H1 (cell line): Measurements from ENCODE around the gene TGM3.

Source experiments
- CHD2 ChIP-seq: IDR thresholded peaks from 2 replicates; pipeline ENCODE4 v1.6.1; 2012; ENCODE audit warnings: low read length, improper control_type of control experiment
- EP300 ChIP-seq, 2 experiments: IDR thresholded peaks; 1 replicate in 1 of 2; 2 replicates in 1 of 2; pipeline ENCODE4 v1.6.1; 2011 to 2012; ENCODE audit warnings: low read depth in 2 of 2, low read length in 2 of 2, mild to moderate bottlenecking in 2 of 2, borderline replicate concordance in 1 of 2, inconsistent platforms in 1 of 2, moderate library complexity in 1 of 2
- EZH2 ChIP-seq: fragments of 200-600 bp; sonication (generic); IDR thresholded peaks from 2 replicates; pipeline ENCODE4 v1.7.1; 2012; ENCODE audit warnings: low read depth, mild to moderate bottlenecking, moderate library complexity, low read length, inconsistent platforms; ENCODE audit not compliant: severe bottlenecking
- HDAC2 ChIP-seq, 2 experiments: fragments of 300-600 bp in 1 of 2; sonication (generic) in 1 of 2; IDR thresholded peaks; 2 replicates each; pipeline ENCODE4 v1.6.1; 2011 to 2012; ENCODE audit warnings: low read depth in 2 of 2, low read length in 2 of 2, mild to moderate bottlenecking in 2 of 2, moderate library complexity in 2 of 2, borderline replicate concordance in 1 of 2, inconsistent platforms in 1 of 2
- KDM5A ChIP-seq: fragments of 200-600 bp; IDR thresholded peaks from 2 replicates; pipeline ENCODE4 v1.7.1; 2012; ENCODE audit warnings: mild to moderate bottlenecking, low read length, inconsistent platforms, mixed read lengths
- PHF8 ChIP-seq: fragments of 200-600 bp; sonication (generic); conservative IDR thresholded peaks from 2 replicates; pipeline ENCODE4 v1.7.1; 2012; ENCODE audit warnings: low read depth, mild to moderate bottlenecking, inconsistent platforms, low read length, moderate library complexity
- POLR2A ChIP-seq, 2 experiments: IDR thresholded peaks; 1 replicate in 1 of 2; 2 replicates in 1 of 2; pipeline ENCODE4 v1.6.1; 2011; ENCODE audit warnings: low read depth in 2 of 2, low read length in 2 of 2, mild to moderate bottlenecking in 2 of 2; ENCODE audit errors: control extremely low read depth in 1 of 2
- SIX5 ChIP-seq: IDR thresholded peaks from 2 replicates; pipeline ENCODE4 v1.6.1; 2011; ENCODE audit warnings: mild to moderate bottlenecking, low read depth, low read length
- TBP ChIP-seq: IDR thresholded peaks from 2 replicates; pipeline ENCODE4 v1.6.1; 2011; ENCODE audit warnings: low read depth, low read length, improper control_type of control experiment
- YY1 ChIP-seq: IDR thresholded peaks from 2 replicates; pipeline ENCODE4 v1.6.1; 2011; ENCODE audit warnings: low read depth, mild to moderate bottlenecking, low read length
- TF ChIP-seq, protein P1 (sequence below): IDR thresholded peaks from 2 replicates; pipeline ENCODE4 v1.6.1; 2012; ENCODE audit warnings: low read length, inconsistent platforms
- TF ChIP-seq, protein P2 (sequence below), 3 experiments: IDR thresholded peaks; 1 replicate in 2 of 3; 2 replicates in 1 of 3; pipeline versions ENCODE4 v1.5.1 to v1.6.1; 2011; ENCODE audit warnings: low read length in 3 of 3, mild to moderate bottlenecking in 3 of 3, inconsistent platforms in 2 of 3, low read depth in 1 of 3, moderate library complexity in 1 of 3; ENCODE audit not compliant: insufficient read depth in 1 of 3; ENCODE audit errors: control extremely low read depth in 1 of 3

DNA sequence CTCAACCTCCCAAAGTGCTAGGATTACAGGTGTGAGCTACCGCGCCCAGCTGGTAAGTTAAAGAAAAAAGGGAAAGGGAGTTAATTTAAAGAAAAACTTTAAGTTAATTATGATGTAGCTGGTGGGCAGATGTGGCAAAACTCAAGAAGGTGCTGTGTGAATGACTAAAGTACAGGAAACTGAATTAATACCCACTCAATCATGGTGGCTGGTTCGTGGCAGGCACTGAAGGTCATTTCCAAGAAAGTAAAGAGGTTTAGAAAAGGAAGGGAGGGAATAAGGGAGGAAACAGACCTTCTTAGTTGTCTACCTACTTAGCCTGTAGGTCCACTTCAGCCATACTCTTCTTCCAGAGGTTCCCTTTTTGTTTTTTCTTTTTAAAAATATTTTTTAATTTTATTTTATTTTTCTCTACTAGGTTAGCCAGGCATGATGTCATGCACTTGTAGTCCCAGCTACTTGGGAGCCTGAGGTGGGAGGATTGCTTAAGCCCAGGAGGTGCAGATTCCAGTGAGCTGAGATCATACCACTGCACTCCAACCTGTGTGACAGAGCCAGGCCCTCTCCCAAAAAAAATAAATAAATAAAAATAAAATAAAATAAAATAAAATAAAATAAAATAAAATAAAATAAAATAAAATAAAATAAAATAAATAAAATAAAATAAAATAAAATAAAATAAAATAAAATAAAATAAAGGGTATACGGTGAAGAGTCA lies 11.9 kb upstream of the TGM3 start:
- TF ChIP-seq, protein P1, sequence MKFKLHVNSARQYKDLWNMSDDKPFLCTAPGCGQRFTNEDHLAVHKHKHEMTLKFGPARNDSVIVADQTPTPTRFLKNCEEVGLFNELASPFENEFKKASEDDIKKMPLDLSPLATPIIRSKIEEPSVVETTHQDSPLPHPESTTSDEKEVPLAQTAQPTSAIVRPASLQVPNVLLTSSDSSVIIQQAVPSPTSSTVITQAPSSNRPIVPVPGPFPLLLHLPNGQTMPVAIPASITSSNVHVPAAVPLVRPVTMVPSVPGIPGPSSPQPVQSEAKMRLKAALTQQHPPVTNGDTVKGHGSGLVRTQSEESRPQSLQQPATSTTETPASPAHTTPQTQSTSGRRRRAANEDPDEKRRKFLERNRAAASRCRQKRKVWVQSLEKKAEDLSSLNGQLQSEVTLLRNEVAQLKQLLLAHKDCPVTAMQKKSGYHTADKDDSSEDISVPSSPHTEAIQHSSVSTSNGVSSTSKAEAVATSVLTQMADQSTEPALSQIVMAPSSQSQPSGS = no peak
- TF ChIP-seq YY1 (no peak), EZH2 (no peak), KDM5A (no peak), EP300 (IDR thresholded peaks at IDR 0.05; ENCODE audit: borderline replicate concordance in 1 of 2, low read depth in 2 of 2, low read length in 2 of 2) (no peak), SIX5 (no peak), PHF8 (no peak), CHD2 (no peak), HDAC2 (IDR thresholded peaks at IDR 0.05; ENCODE audit: borderline replicate concordance in 1 of 2, low read depth in 2 of 2, low read length in 2 of 2) (no peak), POLR2A (IDR thresholded peaks at IDR 0.05; ENCODE audit: control extremely low read depth in 1 of 2, low read depth in 2 of 2, low read length in 2 of 2) (no peak), TBP (no peak)
- TF ChIP-seq, protein P2, sequence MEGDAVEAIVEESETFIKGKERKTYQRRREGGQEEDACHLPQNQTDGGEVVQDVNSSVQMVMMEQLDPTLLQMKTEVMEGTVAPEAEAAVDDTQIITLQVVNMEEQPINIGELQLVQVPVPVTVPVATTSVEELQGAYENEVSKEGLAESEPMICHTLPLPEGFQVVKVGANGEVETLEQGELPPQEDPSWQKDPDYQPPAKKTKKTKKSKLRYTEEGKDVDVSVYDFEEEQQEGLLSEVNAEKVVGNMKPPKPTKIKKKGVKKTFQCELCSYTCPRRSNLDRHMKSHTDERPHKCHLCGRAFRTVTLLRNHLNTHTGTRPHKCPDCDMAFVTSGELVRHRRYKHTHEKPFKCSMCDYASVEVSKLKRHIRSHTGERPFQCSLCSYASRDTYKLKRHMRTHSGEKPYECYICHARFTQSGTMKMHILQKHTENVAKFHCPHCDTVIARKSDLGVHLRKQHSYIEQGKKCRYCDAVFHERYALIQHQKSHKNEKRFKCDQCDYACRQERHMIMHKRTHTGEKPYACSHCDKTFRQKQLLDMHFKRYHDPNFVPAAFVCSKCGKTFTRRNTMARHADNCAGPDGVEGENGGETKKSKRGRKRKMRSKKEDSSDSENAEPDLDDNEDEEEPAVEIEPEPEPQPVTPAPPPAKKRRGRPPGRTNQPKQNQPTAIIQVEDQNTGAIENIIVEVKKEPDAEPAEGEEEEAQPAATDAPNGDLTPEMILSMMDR (IDR thresholded peaks at IDR 0.05; ENCODE audit: control extremely low read depth in 1 of 3, insufficient read depth in 1 of 3, low read depth in 1 of 3, low read length in 3 of 3) = no peak
